Endothelial cell of umbilical vein (primary cell): ENCODE data around the gene SH3YL1. TPM values are rescaled to one million over a fixed set of nuclear protein-coding genes. Genes with fewer than 3 reads are reported as not detected.

Experiments
- BruUV-seq: library from RNA; stranded (reverse); fragments of 400-500 nt; replicated peaks from 2 replicates; lab custom pipeline; 2021; lab: Mats Ljungman, UMichigan
- CTCF ChIA-PET: fragments of 300-600, 350-600 bp; sonication (Branson Sonifier 250); formaldehyde crosslinking; loops from one replicate; lab custom pipeline; 2021; ENCODE audit warnings: antibody characterized with exemption, inconsistent platforms; lab: Charles Lee
- POLR2A ChIA-PET: fragments of 300-600, 350-600 bp; sonication (Branson Sonifier 250); formaldehyde crosslinking; loops from one replicate; lab custom pipeline; 2021; ENCODE audit warnings: antibody characterized with exemption, inconsistent platforms; lab: Charles Lee
- DNase-seq: peaks from one replicate; pipeline ENCODE4 v3.0.0-alpha.2; 2011; ENCODE audit warnings: low read depth, low spot score
- FAIRE-seq: peaks from 2 replicates; lab custom pipeline; 2011; peaks lifted over from hg19 to GRCh38; lab: Jason Lieb, UNC
- H2AFZ ChIP-seq: 2 replicates; pipeline ENCODE4 v1.6.0; 2012; ENCODE audit warnings: low read depth, low read length, control low read depth, inconsistent platforms
- H3K27ac ChIP-seq: 2 replicates; pipeline ENCODE4 v1.5.1; 2011; ENCODE audit warnings: low read depth, mild to moderate bottlenecking, control low read depth, low read length, moderate library complexity; ENCODE audit not compliant: insufficient read depth
- H3K27me3 ChIP-seq, 2 experiments: 2 replicates each; pipeline versions ENCODE4 v1.6.0 to v1.6.1; 2011; ENCODE audit warnings: low read length in 2 of 2, mixed read lengths in 1 of 2; ENCODE audit not compliant: control insufficient read depth in 2 of 2, insufficient read depth in 2 of 2
- H3K36me3 ChIP-seq, 2 experiments: 2 replicates in 1 of 2; 3 replicates in 1 of 2; pipeline ENCODE4 v1.5.1; 2011; ENCODE audit warnings: low read length in 2 of 2, mild to moderate bottlenecking in 1 of 2, moderate library complexity in 1 of 2; ENCODE audit not compliant: control insufficient read depth in 2 of 2, insufficient read depth in 2 of 2; ENCODE audit errors: extremely low read depth in 1 of 2
- H3K4me1 ChIP-seq: 3 replicates; pipeline ENCODE4 v1.5.1; 2011; ENCODE audit warnings: mild to moderate bottlenecking, low read length; ENCODE audit not compliant: control insufficient read depth, insufficient read depth; ENCODE audit errors: extremely low read depth
- H3K4me2 ChIP-seq: 2 replicates; pipeline ENCODE4 v1.6.1; 2011; ENCODE audit warnings: low read length, control low read depth, mixed read lengths; ENCODE audit not compliant: insufficient read depth
- H3K4me3 ChIP-seq, 3 experiments: fragments of 200-600 bp in 1 of 3; sonication (generic), shearing (Covaris generic) in 1 of 3; replicated peaks in 1 of 3; 2 replicates each; pipeline ENCODE4 v1.5.1; 2011 to 2016; ENCODE audit warnings: control low read depth in 3 of 3, low read length in 3 of 3, mild to moderate bottlenecking in 2 of 3, inconsistent platforms in 1 of 3, low read depth in 1 of 3, moderate library complexity in 1 of 3; ENCODE audit not compliant: insufficient read depth in 1 of 3
- H3K79me2 ChIP-seq: 2 replicates; pipeline ENCODE4 v1.6.0; 2012; ENCODE audit warnings: low read length, inconsistent platforms; ENCODE audit not compliant: control insufficient read depth, insufficient read depth
- H3K9ac ChIP-seq: replicated peaks from 2 replicates; pipeline ENCODE3; 2011; ENCODE audit warnings: low read length, control low read depth; ENCODE audit not compliant: insufficient read depth; ENCODE audit errors: extremely low read depth
- H3K9me1 ChIP-seq: replicated peaks from 3 replicates; pipeline ENCODE4 v1.6.0; 2011; ENCODE audit warnings: mild to moderate bottlenecking, low read length; ENCODE audit not compliant: control insufficient read depth, insufficient read depth; ENCODE audit errors: extremely low read depth
- H3K9me3 ChIP-seq: replicated peaks from 2 replicates; pipeline ENCODE4 v1.5.1; 2012; ENCODE audit warnings: low read length, inconsistent platforms; ENCODE audit not compliant: control insufficient read depth, insufficient read depth
- H4K20me1 ChIP-seq: replicated peaks from 2 replicates; pipeline ENCODE3; 2011; ENCODE audit warnings: mild to moderate bottlenecking, low read length; ENCODE audit not compliant: control insufficient read depth, insufficient read depth; ENCODE audit errors: extremely low read depth
- CTCF ChIP-seq, 2 donors: IDR thresholded peaks; 1 replicate in 1 of 2; 2 replicates in 1 of 2; pipeline ENCODE4 v1.5.1; 2011; ENCODE audit warnings: low read length in 2 of 2, mild to moderate bottlenecking in 2 of 2, moderate library complexity in 2 of 2, control low read depth in 1 of 2, inconsistent platforms in 1 of 2, low read depth in 1 of 2; ENCODE audit not compliant: insufficient read depth in 1 of 2; ENCODE audit errors: extremely low read depth in 1 of 2
- EZH2 ChIP-seq: IDR thresholded peaks from 2 replicates; pipeline ENCODE4 v1.6.1; 2012; ENCODE audit warnings: borderline replicate concordance, low read depth, mild to moderate bottlenecking, moderate library complexity, low read length, inconsistent platforms; ENCODE audit not compliant: severe bottlenecking
- GATA2 ChIP-seq: IDR thresholded peaks from 2 replicates; pipeline ENCODE4 v1.7.0; 2011; ENCODE audit warnings: low read depth, mild to moderate bottlenecking, moderate library complexity, mixed read lengths, low read length; ENCODE audit not compliant: insufficient read length, insufficient read depth
- MAX ChIP-seq: IDR thresholded peaks from 2 replicates; pipeline ENCODE4 v1.6.1; 2011; ENCODE audit not compliant: insufficient read depth, insufficient read length
- POLR2AphosphoS5 ChIP-seq: IDR thresholded peaks from 2 replicates; pipeline ENCODE4 v1.6.1; 2012; ENCODE audit warnings: low read depth, mild to moderate bottlenecking, control low read depth, low read length, moderate library complexity; ENCODE audit not compliant: insufficient read depth
- dilution Hi-C: fragments of 300-500 bp; cut with MboI; formaldehyde crosslinking; loops from one replicate; pipeline ENCODE4 v1.15.0; 2019; ENCODE audit warnings: low sequenced_read_pairs; ENCODE audit not compliant: extremely low pct_ligation_motif_present
- intact Hi-C: fragments of 100-400 bp; cut with micrococcal nuclease; formaldehyde crosslinking; loops from one replicate; pipeline ENCODE4 v1.10.0; 2022
- polyA plus RNA-seq, 4 experiments: library from polyadenylated mRNA; depleted of rRNA in 3 of 4; stranded (reverse) in 3 of 4; unstranded in 1 of 4; fragments of >200 nt; gene quantifications; 2 replicates each; pipeline versions ENCODE4 v1.2.1 to v1.2.3, GENCODE V29; 2011 to 2012; ENCODE audit warnings: missing spikeins in 1 of 4
- total RNA-seq: library from RNA; stranded (reverse); gene quantifications from 2 replicates; pipeline ENCODE4 v1.2.3, GENCODE V29; 2021

Gene SH3YL1
- total and polyA plus RNA-seq, 2 donors (not counting 3 experiments of a cell fraction or from before 2014, with no cell fraction given) = 12.5 to 22.4 TPM

- H3K9me1 ChIP-seq = no peaks in the 10 kb centered on the region
- TF ChIP-seq MAX (no peak), GATA2 (no peak), EZH2 (no peak), CTCF (IDR thresholded peaks at IDR 0.05; ENCODE audit: extremely low read depth in 1 of 2, insufficient read depth in 1 of 2, low read depth in 1 of 2, low read length in 2 of 2) (no peak), POLR2AphosphoS5 (no peak)
- intact Hi-C loops (no loop called here), dilution Hi-C loops (no loop called here)
- H3K4me2 ChIP-seq = no peak overlapping the region
- H3K27me3 ChIP-seq = peaks cover 10 to 28% of the 10 kb centered on the region in 2 experiments
- no peak overlapping the region for H2AFZ ChIP-seq
- H3K9ac ChIP-seq = no peak overlapping the region
- FAIRE-seq (no peak), DNase-seq (no peak)
- H3K79me2 ChIP-seq = no peaks in the 10 kb centered on the region
- no peak overlapping the region for H3K27ac ChIP-seq
- BruUV-seq = no TSS peak
- peaks cover 3 to 6% of the 10 kb centered on the region in 2 experiments for H3K36me3 ChIP-seq
- no peaks in the 10 kb centered on the region for H3K9me3 ChIP-seq
- POLR2A ChIA-PET = no interaction called here
- no peak overlapping the region for H3K4me3 ChIP-seq
- CTCF ChIA-PET = interaction anchor here (1.2 kb wide), 1 partner anchor 383 kb away, joined by 3 read pairs; no protein-coding TSS in a partner anchor
- peaks cover 3% of the 10 kb centered on the region for H3K4me1 ChIP-seq
- H4K20me1 ChIP-seq = no peaks in the 10 kb centered on the region
These were observed 20.4 kb upstream of the SH3YL1 start for GRCh38 chr2:283996-284794.
